Neural cell (in vitro differentiated cells): ENCODE results near the gene NPIPB2. TPM values are rescaled to one million over a fixed set of nuclear protein-coding genes. Genes with fewer than 3 reads are reported as not detected.

Source experiments
- H2AFZ ChIP-seq: fragments of 200-600, 300-800 bp; sonication (generic), shearing (Covaris generic); 2 replicates; pipeline ENCODE4 v1.6.0; 2014; ENCODE audit warnings: low read depth, mild to moderate bottlenecking, antibody characterized with exemption, low read length, moderate library complexity
- H3F3A ChIP-seq: fragments of 200-600 bp; shearing (Covaris generic); 2 replicates; pipeline ENCODE4 v1.6.1; 2016; ENCODE audit warnings: mild to moderate bottlenecking, moderate library complexity, mixed read lengths, antibody characterized with exemption, low read length; ENCODE audit not compliant: insufficient read depth, poor library complexity, severe bottlenecking
- H3K27ac ChIP-seq: fragments of 200-600, 300-800 bp; sonication (generic), shearing (Covaris generic); 2 replicates; pipeline ENCODE4 v1.5.1; 2014; ENCODE audit warnings: mild to moderate bottlenecking, low read length, moderate library complexity
- H3K27me3 ChIP-seq: fragments of 300-800, 200-600 bp; sonication (generic), shearing (Covaris generic); 2 replicates; pipeline ENCODE4 v1.6.0; 2014; ENCODE audit warnings: mild to moderate bottlenecking, low read depth, low read length, moderate library complexity; ENCODE audit not compliant: insufficient read depth
- H3K36me3 ChIP-seq: fragments of 300-800, 200-600 bp; sonication (generic), shearing (Covaris generic); 2 replicates; pipeline ENCODE4 v1.5.1; 2014; ENCODE audit warnings: mild to moderate bottlenecking, antibody characterized with exemption, low read length, moderate library complexity; ENCODE audit not compliant: insufficient read depth
- H3K4me2 ChIP-seq: fragments of 300-800, 200-600 bp; sonication (generic), shearing (Covaris generic); 2 replicates; pipeline ENCODE4 v1.6.0; 2014; ENCODE audit warnings: mild to moderate bottlenecking, low read length
- H3K4me3 ChIP-seq: fragments of 300-800, 200-600 bp; sonication (generic), shearing (Covaris generic); 2 replicates; pipeline ENCODE4 v1.5.1; 2014; ENCODE audit warnings: mild to moderate bottlenecking, low read length, moderate library complexity
- H3K79me2 ChIP-seq: fragments of 200-600 bp; shearing (Covaris generic); replicated peaks from 2 replicates; pipeline ENCODE4 v1.6.0; 2014; ENCODE audit warnings: mild to moderate bottlenecking, low read length, moderate library complexity; ENCODE audit not compliant: insufficient read depth
- H3K9ac ChIP-seq: fragments of 300-800, 200-600 bp; sonication (generic), shearing (Covaris generic); 2 replicates; pipeline ENCODE4 v1.6.1; 2016; ENCODE audit warnings: mild to moderate bottlenecking, low read length, mixed read lengths
- H3K9me2 ChIP-seq: fragments of 200-600 bp; shearing (Covaris generic); 2 replicates; pipeline ENCODE4 v1.6.1; 2016; ENCODE audit warnings: mild to moderate bottlenecking, low read length, mixed read lengths; ENCODE audit not compliant: insufficient read depth
- H3K9me3 ChIP-seq: fragments of 200-600, 300-800 bp; sonication (generic), shearing (Covaris generic); 2 replicates; pipeline ENCODE4 v1.6.1; 2016; ENCODE audit warnings: mild to moderate bottlenecking, mixed run types, low read length, moderate library complexity, mixed read lengths
- H4K20me1 ChIP-seq: fragments of 200-600 bp; shearing (Covaris generic); 2 replicates; pipeline ENCODE4 v1.6.1; 2016; ENCODE audit warnings: mild to moderate bottlenecking, mixed run types; ENCODE audit not compliant: insufficient read depth
- EP300 ChIP-seq: fragments of 450-650 bp; conservative IDR thresholded peaks from 2 replicates; pipeline ENCODE4 v1.6.1; 2014; ENCODE audit warnings: antibody characterized with exemption, mild to moderate bottlenecking, moderate library complexity; ENCODE audit not compliant: poor library complexity, severe bottlenecking
- EZH2 ChIP-seq: fragments of 200-600, 300-800 bp; shearing (Covaris generic), sonication (generic); IDR thresholded peaks from 2 replicates; pipeline ENCODE4 v1.6.1; 2014; ENCODE audit warnings: antibody characterized with exemption, low read length, borderline replicate concordance, mild to moderate bottlenecking; ENCODE audit not compliant: insufficient read depth, poor library complexity, severe bottlenecking
- MXI1 ChIP-seq: fragments of 450-650 bp; conservative IDR thresholded peaks from 2 replicates; pipeline ENCODE4 v1.6.1; 2014; ENCODE audit warnings: antibody characterized with exemption, mild to moderate bottlenecking; ENCODE audit not compliant: poor library complexity, severe bottlenecking
- POLR2AphosphoS5 ChIP-seq: IDR thresholded peaks from 2 replicates; pipeline ENCODE4 v1.6.1; 2012
- RAD21 ChIP-seq: fragments of 450-650 bp; conservative IDR thresholded peaks from 2 replicates; pipeline ENCODE4 v1.6.1; 2014; ENCODE audit warnings: antibody characterized with exemption, mild to moderate bottlenecking, moderate library complexity
- SMC3 ChIP-seq: fragments of 450-650 bp; conservative IDR thresholded peaks from 2 replicates; pipeline ENCODE4 v1.6.1; 2014; ENCODE audit warnings: antibody characterized with exemption, mild to moderate bottlenecking, moderate library complexity; ENCODE audit not compliant: poor library complexity
- TAF1 ChIP-seq: IDR thresholded peaks from 2 replicates; pipeline ENCODE4 v1.6.1; 2012; ENCODE audit warnings: low read depth
- polyA plus RNA-seq: library from polyadenylated mRNA; depleted of rRNA; stranded (reverse); fragments of >200 nt; gene quantifications from 2 replicates; pipeline ENCODE4 v1.2.3, GENCODE V29; 2014
- TF ChIP-seq, protein P1 (sequence below): IDR thresholded peaks from 2 replicates; pipeline ENCODE4 v1.6.1; 2012; ENCODE audit warnings: borderline replicate concordance
- TF ChIP-seq, protein P2 (sequence below): fragments of 450-650 bp; IDR thresholded peaks from 2 replicates; pipeline ENCODE4 v1.5.1; 2014; ENCODE audit warnings: antibody characterized with exemption, mild to moderate bottlenecking, moderate library complexity; ENCODE audit not compliant: poor library complexity, severe bottlenecking

The NPIPB2 gene
- polyA plus RNA-seq, 1 donor from 2014 or later, result 0.82 TPM

DNA sequence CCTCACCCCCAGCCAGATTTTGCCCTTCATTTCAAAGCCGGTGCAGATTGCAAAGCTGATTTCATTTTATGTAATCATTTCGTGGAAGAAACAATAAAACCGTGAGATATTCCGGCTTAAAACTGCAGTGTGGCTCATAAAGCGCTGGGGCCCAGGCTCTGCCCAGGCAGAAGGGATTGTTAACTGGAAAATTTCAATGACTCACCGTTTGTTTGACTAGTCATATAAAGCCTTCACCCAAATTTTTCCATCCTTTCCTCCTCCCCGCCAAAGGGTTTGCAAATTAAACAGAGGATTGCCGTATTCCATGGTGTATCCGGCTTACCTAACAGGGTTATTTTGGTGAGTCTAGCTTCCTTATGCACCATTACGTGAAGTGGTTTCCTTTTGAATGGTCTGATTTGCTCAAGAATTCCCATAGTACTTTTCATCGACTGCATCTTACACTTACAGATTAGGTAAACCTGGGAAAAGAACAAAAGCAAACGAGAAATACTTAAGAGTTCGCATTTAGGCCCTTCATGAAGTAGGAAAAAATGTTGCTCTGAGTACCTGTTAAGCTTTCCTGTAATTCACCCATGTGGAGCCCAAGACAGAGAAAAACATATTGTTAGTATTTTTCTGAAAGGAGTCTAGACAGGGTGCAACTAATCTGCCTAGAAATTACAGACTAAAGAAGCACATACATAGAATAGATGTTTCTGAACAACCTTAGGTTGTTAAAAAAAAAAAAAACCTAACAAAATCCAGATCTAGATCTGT lies 25.1 kb downstream of the NPIPB2 start:
- TF ChIP-seq, protein P1, sequence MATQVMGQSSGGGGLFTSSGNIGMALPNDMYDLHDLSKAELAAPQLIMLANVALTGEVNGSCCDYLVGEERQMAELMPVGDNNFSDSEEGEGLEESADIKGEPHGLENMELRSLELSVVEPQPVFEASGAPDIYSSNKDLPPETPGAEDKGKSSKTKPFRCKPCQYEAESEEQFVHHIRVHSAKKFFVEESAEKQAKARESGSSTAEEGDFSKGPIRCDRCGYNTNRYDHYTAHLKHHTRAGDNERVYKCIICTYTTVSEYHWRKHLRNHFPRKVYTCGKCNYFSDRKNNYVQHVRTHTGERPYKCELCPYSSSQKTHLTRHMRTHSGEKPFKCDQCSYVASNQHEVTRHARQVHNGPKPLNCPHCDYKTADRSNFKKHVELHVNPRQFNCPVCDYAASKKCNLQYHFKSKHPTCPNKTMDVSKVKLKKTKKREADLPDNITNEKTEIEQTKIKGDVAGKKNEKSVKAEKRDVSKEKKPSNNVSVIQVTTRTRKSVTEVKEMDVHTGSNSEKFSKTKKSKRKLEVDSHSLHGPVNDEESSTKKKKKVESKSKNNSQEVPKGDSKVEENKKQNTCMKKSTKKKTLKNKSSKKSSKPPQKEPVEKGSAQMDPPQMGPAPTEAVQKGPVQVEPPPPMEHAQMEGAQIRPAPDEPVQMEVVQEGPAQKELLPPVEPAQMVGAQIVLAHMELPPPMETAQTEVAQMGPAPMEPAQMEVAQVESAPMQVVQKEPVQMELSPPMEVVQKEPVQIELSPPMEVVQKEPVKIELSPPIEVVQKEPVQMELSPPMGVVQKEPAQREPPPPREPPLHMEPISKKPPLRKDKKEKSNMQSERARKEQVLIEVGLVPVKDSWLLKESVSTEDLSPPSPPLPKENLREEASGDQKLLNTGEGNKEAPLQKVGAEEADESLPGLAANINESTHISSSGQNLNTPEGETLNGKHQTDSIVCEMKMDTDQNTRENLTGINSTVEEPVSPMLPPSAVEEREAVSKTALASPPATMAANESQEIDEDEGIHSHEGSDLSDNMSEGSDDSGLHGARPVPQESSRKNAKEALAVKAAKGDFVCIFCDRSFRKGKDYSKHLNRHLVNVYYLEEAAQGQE, result no peak
- TF ChIP-seq, protein P2, sequence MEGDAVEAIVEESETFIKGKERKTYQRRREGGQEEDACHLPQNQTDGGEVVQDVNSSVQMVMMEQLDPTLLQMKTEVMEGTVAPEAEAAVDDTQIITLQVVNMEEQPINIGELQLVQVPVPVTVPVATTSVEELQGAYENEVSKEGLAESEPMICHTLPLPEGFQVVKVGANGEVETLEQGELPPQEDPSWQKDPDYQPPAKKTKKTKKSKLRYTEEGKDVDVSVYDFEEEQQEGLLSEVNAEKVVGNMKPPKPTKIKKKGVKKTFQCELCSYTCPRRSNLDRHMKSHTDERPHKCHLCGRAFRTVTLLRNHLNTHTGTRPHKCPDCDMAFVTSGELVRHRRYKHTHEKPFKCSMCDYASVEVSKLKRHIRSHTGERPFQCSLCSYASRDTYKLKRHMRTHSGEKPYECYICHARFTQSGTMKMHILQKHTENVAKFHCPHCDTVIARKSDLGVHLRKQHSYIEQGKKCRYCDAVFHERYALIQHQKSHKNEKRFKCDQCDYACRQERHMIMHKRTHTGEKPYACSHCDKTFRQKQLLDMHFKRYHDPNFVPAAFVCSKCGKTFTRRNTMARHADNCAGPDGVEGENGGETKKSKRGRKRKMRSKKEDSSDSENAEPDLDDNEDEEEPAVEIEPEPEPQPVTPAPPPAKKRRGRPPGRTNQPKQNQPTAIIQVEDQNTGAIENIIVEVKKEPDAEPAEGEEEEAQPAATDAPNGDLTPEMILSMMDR, result no peak
- TF ChIP-seq POLR2AphosphoS5 (no peak), MXI1 (no peak), RAD21 (no peak), EP300 (no peak), EZH2 (no peak), SMC3 (no peak), TAF1 (no peak)
- peaks cover 32% of the 10 kb centered on the region for H3K79me2 ChIP-seq
- H3K4me3 ChIP-seq, result peak overlapping the region; percentile 85
- H3K27me3 ChIP-seq, result no peaks in the 10 kb centered on the region
- H2AFZ ChIP-seq, result peak overlapping the region; percentile 90
- H3K9me3 ChIP-seq, result no peaks in the 10 kb centered on the region
- H3K9ac ChIP-seq, result peak overlapping the region; percentile 64
- H4K20me1 ChIP-seq, result no peaks in the 10 kb centered on the region
- H3K36me3 ChIP-seq, result no peaks in the 10 kb centered on the region
- peak overlapping the region; percentile 64 for H3K27ac ChIP-seq
- H3K9me2 ChIP-seq, result no peaks in the 10 kb centered on the region
- peak overlapping the region; percentile 49 for H3K4me2 ChIP-seq
- H3F3A ChIP-seq, result no peaks in the 10 kb centered on the region

- H2AFZ ChIP-seq, result peak within 1 kb of the TSS; percentile 90
- H3K9me2 ChIP-seq, result no peaks in the 10 kb centered on the region
- peak within 1 kb of the TSS; percentile 73 for H3K27ac ChIP-seq
- no peaks in the 10 kb centered on the region for H3F3A ChIP-seq
- H3K9me3 ChIP-seq, result no peaks in the 10 kb centered on the region
- no peaks in the 10 kb centered on the region for H3K36me3 ChIP-seq
- TF ChIP-seq EZH2, result no peak
- TF ChIP-seq MXI1, result peak; percentile 86
- TF ChIP-seq, protein P1, result peak; percentile 42
- no peak for TF ChIP-seq SMC3
- peak; percentile 64 for TF ChIP-seq TAF1
- peak; percentile 53 for TF ChIP-seq EP300
- TF ChIP-seq, protein P2, result peak; percentile 35
- TF ChIP-seq RAD21, result no peak
- peak; percentile 81 for TF ChIP-seq POLR2AphosphoS5
- H3K27me3 ChIP-seq, result no peaks in the 10 kb centered on the region
- peak within 1 kb of the TSS; percentile 79 for H3K9ac ChIP-seq
- peak within 1 kb of the TSS; percentile 94 for H3K4me2 ChIP-seq
- peak within 1 kb of the TSS; percentile 85 for H3K4me3 ChIP-seq
- H3K79me2 ChIP-seq, result peaks cover 37% of the 10 kb centered on the region
- H4K20me1 ChIP-seq, result no peaks in the 10 kb centered on the region
Observed at GRCh38 chr16:11915644-11916523, 26.0 kb downstream of the NPIPB2 start, which contains the start of gene GSPT1. TSS of gene GSPT1 (minus strand) at chr16:11915956. CDS start at chr16:11915720, 236 bp downstream.
